PC-9 (cell line): ENCODE measurements around the gene FIGN. TPM values are rescaled to one million over a fixed set of nuclear protein-coding genes. Genes with fewer than 3 reads are reported as not detected.

Source experiments
- BruUV-seq: library from RNA; stranded (reverse); fragments of 400-500 nt; replicated peaks from 2 replicates; lab custom pipeline; 2021; lab: Mats Ljungman, UMichigan
- CTCF ChIA-PET: fragments of 300-600 bp; sonication (Branson Sonifier 250); formaldehyde crosslinking; loops from one replicate; lab custom pipeline; 2022; ENCODE audit warnings: antibody characterized with exemption; lab: Charles Lee
- POLR2A ChIA-PET: fragments of 300-600 bp; sonication (Branson Sonifier 250); formaldehyde crosslinking; loops from one replicate; lab custom pipeline; 2022; ENCODE audit warnings: antibody characterized with exemption; ENCODE audit not compliant: unreplicated experiment; lab: Charles Lee
- DNase-seq, 2 experiments: peaks; one replicate each; pipeline versions ENCODE4 v3.0.0 to v3.0.0-alpha.2; 2015 to 2022; ENCODE audit warnings: mixed read lengths in 1 of 2
- H2AFZ ChIP-seq: fragments of 200-600 bp; sonication (generic); 2 replicates; pipeline ENCODE4 v1.8.1; 2017; ENCODE audit warnings: antibody characterized with exemption
- H3F3A ChIP-seq: fragments of 200-600 bp; sonication (generic); 2 replicates; pipeline ENCODE4 v1.8.1; 2017; ENCODE audit warnings: antibody characterized with exemption, mild to moderate bottlenecking, low read depth; ENCODE audit not compliant: insufficient read depth
- H3K27ac ChIP-seq: fragments of 200-600 bp; sonication (generic); 2 replicates; pipeline ENCODE4 v1.6.1; 2016; ENCODE audit warnings: mixed run types
- H3K27me3 ChIP-seq: fragments of 200-600 bp; sonication (generic); 2 replicates; pipeline ENCODE4 v1.6.1; 2016; ENCODE audit warnings: low read depth, mixed run types; ENCODE audit not compliant: insufficient read depth
- H3K36me3 ChIP-seq: fragments of 200-600 bp; sonication (generic); 2 replicates; pipeline ENCODE4 v1.6.1; 2016; ENCODE audit warnings: low read depth, mixed run types
- H3K4me1 ChIP-seq: fragments of 200-600 bp; sonication (generic); replicated peaks from 2 replicates; pipeline ENCODE4 v1.6.1; 2016; ENCODE audit warnings: mixed run types; ENCODE audit not compliant: insufficient read depth
- H3K4me2 ChIP-seq: fragments of 200-600 bp; sonication (generic); 2 replicates; pipeline ENCODE4 v1.6.1; 2017; ENCODE audit warnings: mixed run types
- H3K4me3 ChIP-seq: fragments of 200-600 bp; sonication (generic); 2 replicates; pipeline ENCODE4 v1.6.1; 2016; ENCODE audit warnings: mixed run types
- H3K79me2 ChIP-seq: fragments of 200-600 bp; sonication (generic); 2 replicates; pipeline ENCODE4 v1.6.1; 2017; ENCODE audit warnings: low read depth, mixed run types
- H3K9me2 ChIP-seq: fragments of 200-600 bp; sonication (generic); 2 replicates; pipeline ENCODE4 v1.8.1; 2017; ENCODE audit warnings: mild to moderate bottlenecking; ENCODE audit not compliant: insufficient read depth
- H3K9me3 ChIP-seq: fragments of 200-600 bp; sonication (generic); 2 replicates; pipeline ENCODE4 v1.8.1; 2016; ENCODE audit warnings: low read depth; ENCODE audit not compliant: insufficient read depth
- H4K20me1 ChIP-seq: fragments of 200-600 bp; sonication (generic); 2 replicates; pipeline ENCODE4 v1.8.1; 2017; ENCODE audit not compliant: insufficient read depth
- CTCF ChIP-seq: fragments of 200-600 bp; sonication (generic); conservative IDR thresholded peaks from 2 replicates; pipeline ENCODE4 v1.6.1; 2017; ENCODE audit warnings: mixed run types, antibody characterized with exemption, mild to moderate bottlenecking, moderate library complexity
- EZH2 ChIP-seq: fragments of 200-600 bp; sonication (generic); IDR thresholded peaks from 2 replicates; pipeline ENCODE4 v1.8.0; 2017; ENCODE audit warnings: antibody characterized with exemption, low read depth
- intact Hi-C: fragments of 100-400 bp; cut with micrococcal nuclease; formaldehyde crosslinking; loops from one replicate; pipeline ENCODE4 v1.10.0; 2022; ENCODE audit not compliant: unreplicated experiment
- total RNA-seq: library from RNA; stranded (reverse); gene quantifications from 2 replicates; pipeline ENCODE4 v1.2.3, GENCODE V29; 2021

The FIGN gene
- total RNA-seq, 1 experiment from 2014 or later: 7.4 TPM

GRCh38 chr2:163593982-163594381, 141.8 kb downstream of the FIGN start:
- intact Hi-C loops: no loop called here
- DNase-seq: no peak
- POLR2A ChIA-PET: no interaction called here
- Histone ChIP-seq H4K20me1 (no peaks in the 10 kb centered on the region), H3K36me3 (no peaks in the 10 kb centered on the region), H3K4me3 (no peak overlapping the region), H3F3A (no peaks in the 10 kb centered on the region), H2AFZ (no peak overlapping the region), H3K9me2 (no peaks in the 10 kb centered on the region), H3K4me1 (no peaks in the 10 kb centered on the region), H3K79me2 (no peaks in the 10 kb centered on the region), H3K27me3 (no peaks in the 10 kb centered on the region), H3K4me2 (no peak overlapping the region), H3K9me3 (no peaks in the 10 kb centered on the region), H3K27ac (no peak overlapping the region)
- BruUV-seq: no TSS peak
- CTCF ChIA-PET: no interaction called here
- TF ChIP-seq CTCF (no peak), EZH2 (no peak)

GRCh38 chr2:163592954-163593622, 142.7 kb downstream of the FIGN start:
- H2AFZ ChIP-seq: no peak overlapping the region
- intact Hi-C loops: no loop called here
- CTCF ChIA-PET: no interaction called here

GRCh38 chr2:163591461-163591860, 144.3 kb downstream of the FIGN start:
- DNase-seq: no peak
- Histone ChIP-seq H3F3A (no peaks in the 10 kb centered on the region), H3K27me3 (no peaks in the 10 kb centered on the region), H2AFZ (no peak overlapping the region), H3K9me2 (no peaks in the 10 kb centered on the region), H3K36me3 (no peaks in the 10 kb centered on the region), H3K9me3 (no peaks in the 10 kb centered on the region), H4K20me1 (no peaks in the 10 kb centered on the region), H3K4me3 (no peak overlapping the region), H3K27ac (no peak overlapping the region), H3K79me2 (no peaks in the 10 kb centered on the region), H3K4me1 (no peaks in the 10 kb centered on the region), H3K4me2 (no peak overlapping the region)
- ChIA-PET POLR2A (no interaction called here), CTCF (no interaction called here)
- BruUV-seq: no TSS peak
- TF ChIP-seq EZH2: no peak
- TF ChIP-seq CTCF: no peak
- intact Hi-C loops: no loop called here

More at GRCh38 chr2:163592954-163593622, 142.7 kb downstream of the FIGN start:
- no peak for DNase-seq
- Histone ChIP-seq H3K4me2 (no peak overlapping the region), H4K20me1 (no peaks in the 10 kb centered on the region), H3K27ac (no peak overlapping the region), H3F3A (no peaks in the 10 kb centered on the region), H3K79me2 (no peaks in the 10 kb centered on the region), H3K9me2 (no peaks in the 10 kb centered on the region), H3K4me3 (no peak overlapping the region), H3K27me3 (no peaks in the 10 kb centered on the region), H3K4me1 (no peaks in the 10 kb centered on the region), H3K9me3 (no peaks in the 10 kb centered on the region), H3K36me3 (no peaks in the 10 kb centered on the region)
- TF ChIP-seq EZH2 (no peak), CTCF (no peak)
- POLR2A ChIA-PET: no interaction called here
- no TSS peak for BruUV-seq
